ENCODE data around the gene ZNF674.

GRCh38 chrX:46531442-46531841, 13.8 kb downstream of the ZNF674 start:
- TF ChIP-seq CTCF (IDR thresholded peaks at IDR 0.05; ENCODE audit: insufficient read depth, low read length) (no peak), REST (IDR thresholded peaks at IDR 0.05; ENCODE audit: insufficient replicate concordance, low read depth) (no peak), POLR2AphosphoS5 (IDR thresholded peaks at IDR 0.05; ENCODE audit: low read depth) (no peak)
